HG03108 (cell line): ENCODE measurements around the gene COA1.
"Not testable (repeated sequence)": the region's sequence is repeated elsewhere in the genome, so short reads cannot be mapped to it uniquely, and the experiment has no call there.

Experiments
- ATAC-seq: cut with Tn5 transposase; IDR thresholded peaks from one replicate; pipeline ENCODE4 v1.9.1; 2021; ENCODE audit warnings: moderate library complexity; ENCODE audit not compliant: unreplicated experiment

COA1 gene

DNA sequence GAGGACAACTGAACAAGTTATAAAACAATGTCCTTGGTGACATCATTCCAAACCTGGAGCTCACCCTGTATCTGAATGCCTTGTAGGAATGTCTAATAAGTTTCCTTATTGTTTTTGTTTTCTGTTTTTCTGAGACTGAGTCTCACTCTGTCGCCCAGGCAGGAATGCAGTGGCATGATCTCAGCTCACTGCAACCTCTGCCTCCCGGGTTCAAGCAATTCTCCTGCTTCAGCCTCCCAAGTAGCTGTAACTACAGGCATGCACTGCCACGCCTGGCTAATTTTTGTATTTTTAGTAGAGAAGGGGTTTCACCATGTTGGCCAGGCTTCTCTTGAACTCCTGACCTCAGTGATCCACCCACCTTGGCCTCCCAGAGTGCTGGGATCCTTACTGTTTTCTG lies 2.2 kb upstream of the COA1 start:
- ATAC-seq: not testable (repeated sequence)

DNA sequence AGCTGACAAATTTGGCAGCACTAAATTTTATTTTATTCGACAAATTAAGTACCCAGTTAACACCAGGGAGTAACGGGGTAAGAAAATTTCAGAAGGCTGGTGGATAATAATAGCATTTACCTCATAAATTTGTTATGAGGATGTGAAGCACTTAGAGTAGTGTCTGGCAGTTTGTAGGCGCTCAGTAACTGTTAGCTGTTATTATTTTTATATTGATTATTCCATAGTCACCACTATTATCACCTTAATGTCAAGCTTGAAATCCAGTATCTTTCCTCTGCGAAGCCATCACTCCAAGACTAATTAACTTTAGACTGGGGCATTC lies 563 bp upstream of the COA1 start:
- no peak for ATAC-seq

DNA sequence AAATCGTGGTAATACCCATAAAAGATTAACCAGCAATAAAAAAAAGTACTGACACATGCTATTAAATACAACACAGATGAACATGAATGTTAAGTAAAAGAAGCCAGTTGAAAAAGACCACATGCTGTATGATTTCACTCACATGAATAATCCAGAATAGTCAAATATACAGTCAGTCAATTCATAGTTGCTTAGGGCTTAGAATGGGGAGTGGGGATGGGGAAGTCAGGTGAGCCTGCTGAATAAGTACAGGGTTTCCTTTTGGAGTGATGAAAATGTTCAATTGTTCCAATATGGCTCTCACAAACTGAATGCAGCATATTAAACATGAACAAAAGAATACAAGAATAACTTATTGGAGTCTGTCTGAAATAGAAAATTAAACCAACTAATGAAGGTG lies 1.8 kb downstream of the COA1 start:
- ATAC-seq: no peak

DNA sequence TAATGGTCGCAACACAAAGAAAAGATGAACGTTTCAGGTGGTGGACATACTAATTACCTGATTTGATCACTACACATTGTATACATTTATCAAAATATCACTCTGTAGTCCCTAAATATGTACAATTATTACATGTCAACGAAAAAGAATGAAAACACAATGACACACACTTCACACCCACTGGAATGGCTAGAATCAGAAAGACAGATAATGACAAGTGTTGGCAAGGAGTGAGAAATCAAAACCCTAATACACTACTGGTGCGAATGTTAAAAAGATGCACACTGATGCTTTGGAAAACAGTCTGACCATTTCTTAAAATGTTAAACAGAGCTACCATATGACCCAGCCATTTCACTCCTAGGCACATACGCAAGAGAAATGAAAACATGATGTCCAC lies 2.3 kb downstream of the COA1 start:
- no peak for ATAC-seq

DNA sequence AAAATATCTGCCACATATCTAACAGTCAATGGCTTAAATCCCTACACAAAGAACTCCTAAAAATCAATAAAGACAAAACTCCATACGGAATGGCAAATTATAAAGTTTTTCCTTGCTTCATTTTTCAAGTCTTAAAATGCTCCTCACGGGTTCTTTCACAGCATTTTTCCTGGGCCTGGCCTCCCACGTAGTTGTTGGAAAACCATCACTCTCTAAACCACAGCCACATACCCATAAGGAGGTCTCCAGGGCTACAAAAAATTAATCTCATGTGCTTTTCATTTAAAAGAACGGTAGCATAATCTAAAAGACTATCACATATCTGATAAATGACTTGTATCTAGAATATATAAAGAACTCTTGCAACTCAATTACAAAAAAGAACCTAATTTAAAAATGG lies 2.9 kb downstream of the COA1 start:
- no peak for ATAC-seq

DNA sequence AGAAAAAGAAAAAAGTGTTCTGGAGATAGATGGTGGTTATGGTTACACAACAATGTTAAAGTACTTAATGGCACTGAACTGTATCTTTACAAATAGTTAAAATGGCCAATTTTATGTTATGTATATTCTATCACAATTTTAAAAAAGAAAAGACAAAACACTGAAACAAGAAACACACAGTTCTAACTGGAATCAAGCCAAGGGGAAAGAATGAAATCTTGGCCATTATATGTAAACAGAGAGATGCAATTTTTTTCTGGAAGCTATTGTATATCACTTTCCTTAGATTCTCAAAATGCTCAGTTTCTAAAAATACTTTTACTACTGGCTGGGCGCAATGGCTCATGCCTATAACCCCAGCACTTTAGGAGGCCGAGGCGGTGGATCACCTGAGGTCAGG lies 4.1 kb downstream of the COA1 start:
- ATAC-seq: no peak

DNA sequence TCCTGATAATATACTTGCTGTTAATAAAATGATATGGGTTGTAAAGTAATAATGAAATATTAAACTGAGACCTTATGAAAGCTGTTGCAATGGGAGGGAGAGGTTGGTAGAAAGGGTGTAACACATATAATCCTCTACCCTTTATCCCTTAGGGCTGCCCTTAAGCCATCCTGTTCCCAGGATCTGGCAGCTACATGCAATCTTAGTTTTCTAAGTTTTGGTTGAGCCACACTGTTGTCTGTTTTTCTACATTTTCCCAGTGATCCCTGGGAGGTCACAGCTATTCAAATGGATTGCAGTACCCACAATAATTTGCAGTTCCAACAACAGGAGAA lies 6.3 kb downstream of the COA1 start:
- ATAC-seq: no peak

DNA sequence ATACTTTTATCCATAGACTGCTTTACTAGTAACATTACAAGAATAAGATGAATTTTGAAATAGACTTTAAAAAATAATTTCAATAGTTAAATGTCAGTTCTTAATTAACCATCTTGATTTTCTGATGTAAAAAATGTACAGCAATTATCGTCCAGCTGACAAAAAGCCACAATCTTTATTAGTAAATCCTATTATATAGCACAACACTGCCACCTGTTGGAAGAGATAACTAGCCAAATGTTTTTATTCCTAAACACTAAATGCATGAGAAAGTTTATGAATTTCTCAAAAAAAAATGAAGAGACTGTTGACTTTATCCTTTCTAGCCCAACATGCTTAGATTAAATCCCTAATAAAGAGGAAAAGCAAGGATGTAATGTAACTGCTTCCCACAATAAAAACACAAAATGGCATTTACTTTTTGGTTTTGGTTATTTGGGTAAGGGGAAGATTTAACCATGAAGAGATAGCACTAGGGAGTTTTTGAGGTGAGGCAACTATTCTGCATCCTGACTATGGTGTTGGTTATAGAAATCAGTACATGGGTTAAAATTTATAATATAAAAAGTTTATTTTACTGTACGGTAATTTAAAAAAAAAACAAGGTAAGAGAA lies 8.0 kb downstream of the COA1 start:
- no peak for ATAC-seq

DNA sequence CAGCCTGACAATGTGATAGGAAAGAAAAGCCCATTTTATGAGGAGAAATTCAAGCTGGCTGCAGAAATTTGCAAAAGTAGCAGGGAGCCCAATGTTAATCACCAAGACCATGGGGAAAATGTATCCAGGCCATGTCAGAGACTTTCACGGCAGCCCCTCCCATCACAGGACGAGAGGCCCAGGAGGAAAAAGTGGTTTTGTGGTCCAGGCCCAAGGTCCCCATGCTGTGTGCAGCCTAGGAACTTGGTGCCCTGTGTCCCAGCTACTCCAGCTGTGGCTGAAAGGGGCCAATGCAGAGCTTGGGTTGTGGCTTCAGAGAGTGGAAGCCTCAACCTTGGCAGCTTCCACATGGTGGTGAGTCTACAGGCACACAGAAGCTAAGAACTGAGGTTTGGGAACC lies 12.7 kb downstream of the COA1 start:
- ATAC-seq: no peak

DNA sequence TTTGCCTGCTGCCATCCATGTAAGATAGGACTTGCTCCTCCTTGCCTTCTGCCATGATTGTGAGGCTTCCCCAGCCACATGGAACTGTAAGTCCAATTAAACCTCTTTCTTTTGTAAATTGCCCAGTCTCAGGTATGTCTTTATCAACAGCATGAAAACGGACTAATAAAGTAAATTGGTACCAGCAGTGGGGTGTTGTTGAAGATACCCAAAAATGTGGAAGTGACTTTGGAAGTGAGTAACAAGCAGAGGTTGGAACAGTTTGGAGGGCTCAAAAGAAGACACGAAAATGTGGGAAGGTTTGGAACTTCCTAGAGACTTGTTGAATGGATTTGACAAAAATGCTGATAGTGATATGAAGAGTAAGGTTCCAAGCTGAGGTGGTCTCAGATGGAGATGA lies 13.4 kb downstream of the COA1 start:
- not testable (repeated sequence) for ATAC-seq

DNA sequence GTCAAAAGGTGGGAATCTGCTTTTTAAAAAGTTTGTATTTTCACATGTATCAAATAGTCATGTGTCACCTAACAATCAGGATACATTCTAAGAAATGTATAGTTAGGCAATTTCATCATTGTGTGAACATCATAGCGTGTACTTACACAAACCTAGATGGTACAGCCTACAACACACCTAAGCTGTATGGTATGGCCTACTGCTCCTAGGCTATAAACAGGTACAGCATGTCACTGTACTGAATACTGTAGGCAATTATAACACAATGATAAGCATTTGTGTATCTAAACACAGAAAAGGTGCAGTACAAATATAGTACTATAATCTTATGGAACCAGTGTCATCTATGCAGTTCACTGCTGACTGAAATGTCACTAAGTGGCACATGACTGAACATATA lies 17.8 kb downstream of the COA1 start:
- ATAC-seq: no peak

DNA sequence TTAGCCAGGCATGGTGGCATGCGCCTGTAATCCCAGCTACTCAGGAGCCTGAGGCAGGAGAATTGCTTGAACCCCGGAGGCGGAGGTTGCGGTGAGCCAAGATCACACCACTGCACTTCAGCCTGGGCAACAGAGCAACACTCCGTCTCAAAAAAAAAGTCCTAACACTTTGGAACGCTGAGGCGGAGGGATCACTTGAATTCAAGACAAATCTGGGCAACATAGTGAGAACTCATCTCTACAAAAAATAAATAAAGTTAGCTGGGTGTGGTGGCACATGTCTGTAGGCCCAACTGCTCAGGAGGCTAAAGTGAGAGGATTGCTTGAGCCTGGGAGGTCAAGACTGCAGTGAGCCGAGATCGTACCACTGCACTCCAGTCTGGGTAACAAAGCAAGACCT lies 21.3 kb downstream of the COA1 start:
- not testable (repeated sequence) for ATAC-seq

DNA sequence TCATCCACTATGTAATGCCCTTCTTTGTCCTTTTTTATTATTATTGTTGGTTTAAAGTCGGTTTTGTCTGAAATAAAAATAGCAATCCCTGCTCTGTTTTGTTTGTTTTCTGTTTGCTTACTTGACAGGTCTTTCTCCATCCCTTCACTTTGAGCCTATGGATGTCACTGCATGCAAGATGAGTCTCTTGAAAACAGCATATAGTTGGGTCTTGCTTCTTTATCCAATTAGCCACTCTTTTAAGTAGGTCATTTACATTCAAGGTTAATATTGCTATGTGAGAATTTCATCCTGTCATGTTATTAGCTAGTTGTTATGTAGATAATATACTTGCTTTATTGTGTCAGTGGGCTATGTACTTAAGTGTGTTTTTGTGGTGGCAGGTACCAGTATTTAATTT lies 25.8 kb downstream of the COA1 start:
- no peak for ATAC-seq

DNA sequence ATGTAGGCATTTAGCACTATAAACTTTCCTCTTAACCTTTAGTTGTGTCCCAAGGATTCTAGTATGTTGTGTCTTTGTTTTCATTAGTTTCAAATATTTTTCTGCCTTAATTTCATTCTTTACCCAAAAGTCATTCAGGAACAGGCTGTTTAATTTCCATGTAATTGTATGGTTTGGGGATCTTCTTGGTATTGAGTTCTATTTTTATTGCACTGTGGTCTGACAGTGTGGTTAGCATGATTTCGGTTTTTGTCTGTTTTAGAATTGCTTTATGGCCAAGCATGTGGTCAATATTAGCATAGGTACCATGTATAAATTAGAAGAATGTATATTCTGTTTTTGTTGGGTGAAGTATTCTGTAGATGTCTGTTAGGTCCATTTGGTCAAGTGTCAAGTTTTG lies 26.3 kb downstream of the COA1 start:
- ATAC-seq: no peak

DNA sequence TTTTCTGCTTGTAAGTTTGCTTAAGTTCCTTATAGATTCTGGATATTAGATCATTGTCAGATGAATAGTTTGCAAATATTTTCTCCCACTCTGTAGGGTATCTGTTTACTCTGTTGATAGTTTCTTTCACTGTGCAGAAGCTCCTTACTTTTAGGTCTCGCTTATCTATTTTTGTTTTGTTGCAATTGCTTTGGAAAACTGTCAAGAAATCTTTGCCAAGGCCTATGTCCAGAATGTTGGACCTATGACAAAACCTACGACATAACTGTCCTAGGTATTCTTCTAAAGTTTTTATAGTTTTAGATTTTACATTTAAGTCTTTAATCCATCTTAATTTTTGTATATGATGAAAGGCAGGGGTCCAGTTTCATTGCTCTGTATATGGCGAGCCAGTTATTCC lies 27.4 kb downstream of the COA1 start:
- no peak for ATAC-seq

DNA sequence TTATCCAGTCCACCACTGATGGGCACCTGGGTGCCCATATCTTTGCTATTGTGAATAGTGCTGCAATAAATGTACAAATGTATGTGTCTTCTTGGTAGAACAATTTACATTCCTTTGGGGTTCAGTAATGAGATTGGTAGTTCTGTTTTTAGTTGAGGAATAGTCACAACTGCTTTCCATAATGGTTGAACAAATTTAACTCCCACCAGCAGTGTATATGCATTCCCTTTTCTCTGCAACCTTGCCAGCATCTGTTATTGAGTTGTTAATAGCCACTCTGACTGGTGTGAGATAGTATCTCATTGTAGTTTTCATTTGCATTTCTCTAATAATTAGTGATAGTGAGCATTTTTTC lies 27.8 kb downstream of the COA1 start:
- ATAC-seq: no peak

DNA sequence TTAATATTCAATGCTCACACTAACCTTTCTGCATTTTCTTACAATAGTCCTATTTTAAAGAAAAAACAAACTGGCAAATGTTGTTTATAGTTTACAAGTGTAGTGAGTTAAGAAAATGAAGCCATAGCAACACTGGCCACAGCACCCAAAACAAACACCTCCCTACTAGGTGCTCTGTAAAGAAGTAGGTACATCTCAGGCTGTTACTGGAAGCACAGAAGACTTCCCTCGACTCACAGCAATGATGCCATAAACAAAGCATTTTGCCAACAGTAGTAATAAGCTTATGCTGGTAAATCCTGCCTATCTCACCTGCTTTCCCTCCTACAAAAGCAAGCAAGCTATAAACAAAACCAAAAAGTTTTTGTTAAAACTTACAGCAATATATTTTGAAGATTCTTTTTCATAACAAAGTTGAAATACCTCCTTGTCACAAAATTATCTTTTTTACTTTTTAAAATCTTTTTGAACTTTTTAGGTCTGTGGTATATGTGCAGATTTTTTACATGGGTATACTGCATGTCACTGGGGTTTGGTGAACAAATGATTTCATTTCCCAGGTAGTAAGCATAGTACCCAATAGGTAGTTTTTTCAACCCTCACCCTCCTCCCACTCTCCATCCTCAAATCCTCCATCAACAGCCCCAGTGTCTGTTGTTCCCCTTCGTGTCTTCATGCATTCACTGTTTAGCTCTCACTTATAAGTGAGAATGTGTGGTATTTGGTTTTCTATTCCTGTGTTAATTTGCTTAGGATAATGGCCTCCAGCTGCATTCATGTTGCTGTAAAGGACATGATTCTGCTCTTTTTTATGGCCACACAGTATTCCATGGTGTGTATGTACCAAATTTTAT lies 28.4 kb downstream of the COA1 start:
- ATAC-seq: no peak

DNA sequence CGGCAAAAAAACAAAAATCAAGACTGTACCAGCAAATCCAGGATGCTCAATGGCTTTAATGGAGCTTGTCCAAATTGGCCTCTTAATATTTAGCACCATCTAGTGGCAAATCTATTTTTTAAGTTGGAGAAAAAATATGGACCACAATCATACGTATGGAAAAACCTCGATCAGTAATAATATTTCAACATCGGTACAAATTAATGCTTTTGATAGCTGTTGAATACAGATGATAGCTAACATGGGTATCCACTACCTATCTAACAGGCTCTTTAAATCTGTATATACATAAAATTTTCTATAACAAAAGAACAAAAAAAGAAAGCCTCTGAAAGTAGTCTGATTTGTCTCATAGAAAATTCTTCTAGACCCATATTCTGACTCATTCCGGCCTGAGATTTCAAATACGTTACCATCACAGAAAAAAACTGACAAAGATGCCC lies 29.2 kb downstream of the COA1 start:
- no peak for ATAC-seq

DNA sequence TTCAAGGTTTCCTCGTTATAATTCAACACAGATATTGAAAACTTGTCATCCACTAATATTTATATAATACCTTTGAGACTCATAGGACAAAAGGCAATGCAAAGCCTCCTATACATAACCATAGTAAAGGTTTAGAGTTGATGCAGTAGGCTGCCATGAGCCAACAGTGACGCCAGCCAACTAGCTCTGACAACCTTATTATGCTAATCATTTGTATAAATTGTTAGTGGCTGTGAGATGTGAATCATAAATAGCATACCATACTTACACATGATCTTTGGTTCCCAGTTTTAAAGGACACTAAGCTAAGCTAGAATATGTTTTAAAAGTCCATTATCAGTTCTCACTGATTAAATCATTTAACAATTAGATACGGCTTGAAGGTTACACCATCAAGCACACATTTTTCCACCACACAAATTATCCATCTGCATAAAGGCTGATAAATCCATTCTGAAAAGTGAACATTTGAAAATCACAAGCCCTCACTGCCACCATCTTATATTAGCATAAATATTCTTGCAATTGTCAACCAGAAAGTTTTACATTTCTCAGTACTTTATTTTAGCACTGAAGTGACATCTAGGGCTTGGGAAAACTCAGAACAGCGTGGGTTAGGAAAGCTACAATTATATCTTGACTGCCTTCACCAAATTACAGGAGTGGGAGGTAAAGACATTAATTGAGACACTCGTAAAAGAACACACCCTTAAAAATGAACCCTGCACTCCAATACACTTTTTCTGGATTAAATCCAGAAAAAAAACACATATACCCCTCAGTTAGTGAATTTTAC lies 30.7 kb downstream of the COA1 start:
- ATAC-seq: no peak

DNA sequence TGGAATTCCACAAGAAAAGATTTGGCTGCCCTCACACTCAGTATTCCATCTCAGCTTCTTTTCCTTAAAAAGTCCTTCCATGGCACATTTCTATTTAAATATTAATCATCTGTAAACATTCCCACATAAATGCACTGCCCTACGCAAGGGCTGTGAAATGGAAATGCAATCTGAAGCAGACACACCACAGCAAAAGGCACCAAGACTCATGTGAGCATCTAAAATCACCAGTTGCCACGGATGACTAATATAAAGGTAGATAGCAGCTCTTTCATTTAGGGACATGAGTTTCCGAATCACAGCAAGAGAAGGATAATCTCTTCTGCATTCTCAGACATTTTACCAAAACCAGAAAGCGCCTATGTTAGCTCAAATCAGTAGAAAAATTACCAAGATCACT lies 31.6 kb downstream of the COA1 start:
- no peak for ATAC-seq

DNA sequence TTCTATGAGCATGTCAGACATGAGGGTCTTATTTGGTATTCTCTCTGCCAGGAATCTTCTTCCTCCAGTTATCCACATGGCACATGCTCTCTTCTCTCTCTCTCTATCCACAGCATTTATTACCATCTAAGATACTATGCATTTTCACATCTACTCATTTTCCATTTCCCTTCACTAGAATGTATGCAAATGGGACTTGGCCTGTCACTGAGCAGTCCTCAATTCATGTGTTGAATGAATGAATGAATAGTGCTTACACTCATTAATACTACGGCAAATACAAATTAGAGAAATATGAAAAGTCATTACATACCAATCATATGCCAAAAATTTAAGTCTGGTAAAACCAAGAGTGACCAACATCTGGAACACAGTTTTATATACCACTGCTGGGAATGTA lies 34.0 kb downstream of the COA1 start:
- ATAC-seq: no peak

DNA sequence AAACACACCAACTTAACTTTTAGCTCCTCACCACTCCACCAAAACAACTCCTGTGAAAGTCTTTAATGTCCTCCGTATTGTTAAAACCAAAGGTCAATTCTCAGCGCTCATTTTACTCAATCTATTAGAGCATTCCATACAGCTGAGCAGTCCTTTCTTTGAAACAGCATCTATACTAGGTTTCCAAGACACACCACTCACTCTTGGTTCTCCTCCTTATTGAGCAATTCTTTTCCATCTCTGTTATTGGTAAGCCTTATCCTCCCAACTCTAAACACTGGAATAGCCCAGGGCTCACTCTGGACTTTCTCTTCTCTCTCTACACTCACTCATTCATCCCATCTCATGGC lies 34.9 kb downstream of the COA1 start:
- no peak for ATAC-seq
